Hindlimb muscle (tissue), 1 donor: ENCODE measurements around the gene PTCD3. TPM values are rescaled to one million over a fixed set of nuclear protein-coding genes. Genes with fewer than 3 reads are reported as not detected.

Experiments used
- DNase-seq: peaks from one replicate; pipeline ENCODE4 v3.0.0-alpha.2; 2013
- polyA plus RNA-seq: library from polyadenylated mRNA; unstranded; fragments of 120-200 nt; gene quantifications from one replicate; pipeline ENCODE4 v1.2.1, GENCODE V29; 2013; ENCODE audit not compliant: insufficient read length

PTCD3 gene
- polyA plus RNA-seq, 1 donor, result 71.6 TPM

DNA sequence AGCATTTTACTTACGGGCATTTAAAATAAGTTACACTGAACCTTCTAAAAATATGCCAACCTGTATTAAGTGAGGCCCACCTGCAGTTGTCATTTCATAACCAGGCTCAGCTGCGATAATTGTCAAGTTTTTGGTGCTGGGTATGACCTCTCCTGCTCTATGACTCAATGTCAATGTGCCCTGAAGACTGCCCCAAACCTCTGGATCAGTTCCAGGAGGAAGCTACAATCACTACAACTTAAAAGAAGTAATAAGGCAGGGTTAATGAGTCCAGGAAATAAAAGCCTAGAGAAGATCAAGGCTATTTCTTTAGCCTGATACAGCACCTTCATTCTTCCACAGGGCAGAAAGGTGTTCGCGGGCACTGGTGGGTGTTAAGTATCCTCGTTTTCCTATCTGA is 23.3 kb upstream of the PTCD3 start:
- DNase-seq, result no peak

DNA sequence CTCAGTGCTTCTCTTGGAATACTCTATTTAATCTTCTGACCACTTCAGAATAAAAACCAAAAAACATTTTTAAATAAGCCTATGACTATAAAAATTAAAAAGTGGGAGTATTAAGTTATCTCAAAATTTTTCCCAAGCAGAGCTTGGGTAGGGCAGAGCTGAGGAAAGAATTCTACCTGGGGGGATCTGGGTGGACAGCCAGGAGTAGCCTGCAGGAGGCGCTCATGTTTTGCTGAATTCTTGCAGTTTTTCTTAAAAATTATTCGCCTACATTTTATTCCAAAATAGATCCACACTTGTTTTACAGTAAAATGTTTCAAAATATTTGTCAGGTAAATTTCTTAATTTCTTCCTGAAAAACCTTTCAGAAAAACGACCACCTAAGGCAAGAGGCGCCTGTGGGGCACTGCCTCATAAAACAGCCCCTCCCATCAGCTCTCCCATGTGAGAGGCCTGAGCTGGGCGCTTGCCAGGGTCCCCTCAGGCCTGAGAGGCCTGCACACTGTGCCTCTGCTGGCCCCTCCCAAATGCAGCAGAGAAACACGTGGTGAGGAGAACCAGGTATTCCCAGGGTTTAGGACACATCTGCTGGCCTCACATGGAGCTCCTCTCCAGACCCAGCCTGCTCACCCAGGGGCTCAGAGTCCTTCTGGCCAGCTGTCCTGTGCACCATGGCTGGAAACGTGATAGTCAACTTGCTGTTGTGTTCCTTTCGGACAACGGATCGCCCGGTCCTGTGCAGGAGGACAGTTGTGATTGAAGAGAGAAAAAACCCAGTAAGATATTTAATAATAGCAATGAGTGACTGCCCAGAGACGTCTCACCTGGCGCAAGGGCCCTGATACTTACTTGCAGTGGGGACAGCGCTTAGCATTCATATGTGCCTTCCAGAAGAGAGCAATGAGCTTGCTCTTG is 17.8 kb upstream of the PTCD3 start:
- DNase-seq, result no peak

DNA sequence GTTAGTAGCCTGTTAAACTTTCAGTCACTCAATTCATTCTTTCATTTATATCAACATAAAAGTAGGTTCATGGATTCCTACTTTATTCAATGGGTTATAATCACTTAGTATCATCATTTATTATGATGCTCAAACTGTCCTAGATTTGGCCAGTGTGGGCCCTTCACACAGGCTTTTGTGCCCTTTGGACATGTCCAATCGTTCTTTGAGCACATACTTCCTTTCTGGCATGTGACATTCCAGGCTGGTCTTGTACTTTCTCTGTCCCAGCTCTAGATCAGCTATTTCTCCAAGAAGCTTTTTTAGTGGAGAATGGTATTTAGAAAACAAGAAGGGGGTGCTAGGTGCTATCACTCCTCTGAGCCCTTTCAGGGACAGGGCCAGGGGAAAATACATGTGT is 11.8 kb upstream of the PTCD3 start:
- DNase-seq, result no peak

GRCh38 chr2:86097114-86097896 is 8.7 kb upstream of the PTCD3 start:
- no peak for DNase-seq

GRCh38 chr2:86097913-86098312 is 8.1 kb upstream of the PTCD3 start:
- DNase-seq, result no peak

DNA sequence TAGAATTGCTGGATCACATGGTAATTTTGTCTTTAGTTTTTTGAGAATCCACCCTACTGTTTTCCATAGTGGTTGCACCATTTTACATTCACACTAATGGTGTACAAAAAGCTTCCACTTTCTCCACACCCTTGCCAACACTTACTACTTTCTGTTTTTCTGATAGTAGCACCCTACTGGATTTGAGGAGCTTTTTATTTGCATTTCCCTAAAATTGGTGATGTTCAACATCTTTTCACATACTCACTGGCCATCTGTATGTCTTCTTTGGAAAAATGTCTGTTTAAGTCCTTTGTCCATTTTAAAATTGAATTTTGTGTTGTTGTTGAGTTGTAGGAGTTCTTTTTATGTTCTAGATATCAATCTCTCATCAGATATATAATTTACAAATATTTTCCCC is 3.9 kb upstream of the PTCD3 start:
- no peak for DNase-seq

GRCh38 chr2:86105252-86105968 is 625 bp upstream of the PTCD3 start, which contains the start of gene POLR1A:
Gene POLR1A (minus strand): TSS chr2:86105886. CDS start chr2:86105776, 110 bp downstream.
- DNase-seq, result peak; percentile 94

DNA sequence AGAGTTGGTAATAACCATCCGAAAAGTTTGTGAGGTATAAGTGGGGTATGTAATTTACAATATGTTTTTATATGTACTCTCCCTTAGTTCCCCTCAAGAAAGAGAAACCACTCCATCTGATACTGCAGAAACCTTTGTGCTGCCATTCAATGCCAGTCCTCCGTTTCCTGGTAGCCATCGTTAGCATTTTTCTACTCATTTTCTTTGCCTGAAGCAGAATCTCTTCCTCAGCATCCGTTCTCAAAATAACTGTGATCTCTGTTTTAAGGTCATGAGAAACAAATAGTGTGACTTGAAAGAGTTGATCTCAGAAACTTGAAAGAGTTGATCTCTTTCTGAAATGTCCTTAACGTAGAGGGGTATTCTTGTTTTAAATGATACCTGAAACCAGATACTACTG is 996 bp downstream of the PTCD3 start:
- no peak for DNase-seq

GRCh38 chr2:86118130-86118529 is 12.1 kb downstream of the PTCD3 start:
- DNase-seq, result no peak

DNA sequence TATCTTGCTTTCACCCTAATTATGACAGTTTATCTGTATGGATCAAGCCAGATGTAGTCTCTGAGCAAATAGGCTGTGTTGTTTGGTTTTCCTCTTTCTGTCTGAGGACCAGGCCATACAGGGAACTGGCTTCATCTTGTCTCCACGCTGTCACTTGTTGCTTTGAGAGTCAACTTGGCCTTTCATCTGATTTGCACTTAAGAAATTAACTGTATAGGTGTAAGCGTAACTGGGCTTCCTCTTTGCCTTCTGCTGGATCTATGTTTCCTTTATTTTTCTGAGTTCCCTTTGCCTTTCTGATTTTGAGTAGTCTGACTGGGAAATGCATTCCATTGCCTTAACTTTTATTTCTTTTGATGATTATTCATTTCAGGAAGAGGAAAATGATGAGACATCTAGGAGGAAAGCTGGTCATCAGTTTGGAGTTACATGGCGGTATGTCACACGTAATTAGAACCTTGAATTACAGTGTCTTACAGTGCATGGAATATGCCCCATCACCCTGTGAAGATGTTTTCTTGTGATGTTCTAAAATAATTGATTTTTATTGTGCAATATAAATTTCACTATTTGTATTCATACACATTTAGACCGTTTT is 17.4 kb downstream of the PTCD3 start:
- no peak for DNase-seq

GRCh38 chr2:86124683-86125082 is 18.6 kb downstream of the PTCD3 start:
- DNase-seq, result no peak

DNA sequence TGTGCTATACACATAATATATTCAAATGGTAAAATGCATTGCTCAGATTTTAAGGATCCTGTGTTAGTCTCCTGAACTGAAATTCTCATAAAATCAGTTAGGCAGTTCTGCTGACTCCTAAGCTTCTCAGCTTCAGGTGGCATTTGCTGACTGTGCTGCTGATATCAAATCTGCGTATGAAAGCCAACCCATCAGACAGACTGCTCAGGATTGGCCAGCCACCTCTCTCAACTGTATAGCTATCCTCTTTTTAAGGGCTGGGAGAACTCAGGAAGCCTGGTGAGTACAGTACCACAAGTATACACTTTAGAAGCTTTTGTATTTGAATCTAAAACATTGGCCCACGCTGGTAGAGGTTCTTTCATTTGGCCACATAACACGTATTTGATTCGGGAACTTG is 28.7 kb downstream of the PTCD3 start:
- DNase-seq, result no peak

DNA sequence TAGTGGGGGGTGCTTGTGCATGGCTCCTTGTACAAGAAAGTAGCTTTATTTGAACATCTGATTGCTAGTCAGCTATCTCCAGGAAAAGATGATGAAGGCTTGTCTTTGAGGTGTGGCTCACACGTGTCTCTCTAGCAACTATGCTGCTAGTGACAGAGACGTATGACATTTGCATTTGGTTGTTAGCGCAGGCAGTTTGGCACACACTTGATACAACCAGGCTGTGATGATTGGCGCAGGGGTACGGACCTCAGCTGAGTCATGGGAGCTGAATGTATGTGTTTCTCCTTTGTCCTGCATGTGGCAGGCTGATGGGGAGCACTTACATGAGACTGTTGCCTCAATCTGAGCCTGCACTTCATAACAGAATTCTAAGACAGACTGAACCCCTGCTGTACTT is 29.6 kb downstream of the PTCD3 start:
- DNase-seq, result no peak

GRCh38 chr2:86136141-86136540 is 30.1 kb downstream of the PTCD3 start:
- DNase-seq, result no peak

GRCh38 chr2:86138736-86139625 is 32.9 kb downstream of the PTCD3 start:
- DNase-seq, result no peak

GRCh38 chr2:86139981-86140380 is 33.9 kb downstream of the PTCD3 start:
- DNase-seq, result no peak

GRCh38 chr2:86140969-86141392 is 34.9 kb downstream of the PTCD3 start:
- DNase-seq, result no peak

DNA sequence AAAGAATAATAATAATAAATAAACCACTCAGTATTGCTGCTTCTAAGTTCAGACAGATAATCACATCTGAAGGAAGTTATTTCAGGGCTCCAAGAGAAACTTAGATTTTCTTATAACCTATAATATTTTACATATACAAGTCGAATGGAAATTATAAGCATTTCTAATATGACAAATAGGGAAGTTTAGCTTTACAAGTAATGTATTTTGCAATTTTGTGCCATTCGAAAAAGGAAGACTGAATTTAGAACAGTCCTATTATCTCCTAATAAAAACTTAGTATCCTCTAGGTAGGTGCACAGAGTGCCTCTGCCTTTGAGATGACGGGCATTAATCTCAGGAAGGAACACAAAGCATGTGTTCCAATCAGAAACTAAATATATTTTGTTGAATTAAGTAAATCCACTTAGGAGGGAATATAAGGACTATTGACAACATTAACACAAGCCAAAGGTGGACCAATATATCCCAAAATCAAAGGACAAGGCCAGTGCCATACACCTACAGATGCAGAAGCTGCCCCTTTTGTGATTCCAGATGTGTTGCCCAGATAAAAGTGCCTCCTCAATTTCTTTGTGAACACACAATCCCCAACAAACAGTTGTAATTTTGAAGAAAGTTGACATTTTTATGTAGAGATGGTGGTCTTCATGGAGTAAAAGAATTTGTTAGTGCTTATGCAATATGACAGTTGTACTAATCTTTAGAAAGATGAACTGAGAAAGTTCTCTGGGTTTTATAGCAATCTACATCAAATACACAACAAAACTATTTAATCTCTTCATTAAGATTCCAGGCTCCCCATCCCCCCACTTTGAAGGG is 36.6 kb downstream of the PTCD3 start:
- DNase-seq, result peak; percentile 6

DNA sequence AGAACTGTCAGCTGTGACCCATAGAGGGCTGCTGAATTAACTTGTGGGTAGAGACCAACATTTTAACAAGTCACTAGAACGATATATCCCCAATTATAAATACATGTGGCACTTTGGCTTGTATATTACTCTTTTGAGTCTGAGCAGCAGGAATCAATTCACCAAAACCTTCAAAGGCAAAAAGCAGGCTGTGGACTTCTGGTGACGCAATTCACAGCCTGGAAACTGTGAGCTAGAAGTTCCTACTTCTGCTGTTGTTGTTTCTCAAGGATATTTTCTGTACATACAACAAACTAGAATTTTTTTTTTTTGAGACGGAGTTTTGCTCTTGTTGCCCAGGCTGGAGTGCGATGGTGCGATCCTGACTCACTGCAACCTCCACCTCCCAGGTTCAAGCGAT is 37.3 kb downstream of the PTCD3 start:
- DNase-seq, result no peak

DNA sequence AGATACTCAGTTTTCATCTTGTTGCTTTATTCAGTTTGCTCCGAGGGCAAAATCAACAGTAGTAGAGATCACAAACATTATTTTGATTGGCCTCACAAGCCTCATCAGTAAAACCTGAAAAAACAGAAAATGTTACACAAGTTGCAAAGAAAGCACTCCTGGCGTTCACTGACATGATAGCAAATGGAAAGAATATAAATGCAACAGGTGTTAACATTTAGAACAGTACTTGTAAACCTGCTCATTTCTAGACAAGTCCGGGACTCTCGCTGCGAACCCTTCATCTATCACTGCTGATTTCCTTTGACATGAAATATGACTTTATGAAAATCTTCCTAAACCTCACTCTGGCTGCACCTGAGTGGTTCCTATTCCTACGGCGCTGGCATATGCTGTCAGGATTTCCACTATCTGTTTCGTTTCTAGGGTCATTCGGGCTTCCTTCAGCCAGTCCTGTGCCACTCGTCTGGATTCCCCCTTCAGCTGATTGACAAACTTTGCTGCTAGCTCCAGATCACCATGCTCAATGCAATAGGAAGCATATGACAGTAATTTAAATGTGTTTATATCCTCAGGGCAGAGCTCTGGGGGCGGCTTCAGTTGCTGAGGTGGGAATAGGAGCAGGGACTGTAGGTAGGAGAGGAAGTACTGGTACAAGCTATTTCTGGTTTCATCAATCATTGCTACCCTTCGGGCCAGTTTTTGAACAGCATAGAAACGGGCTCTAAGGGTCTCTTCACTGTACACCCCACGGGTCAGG is 38.1 kb downstream of the PTCD3 start:
- no peak for DNase-seq
